Mucosa of stomach (tissue), 1 donor: ENCODE data around the gene MOB4.

ENCODE experiments used
- H3K27me3 ChIP-seq: one replicate; pipeline ENCODE4 v1.7.0; 2013; ENCODE audit warnings: mild to moderate bottlenecking, low read length; ENCODE audit not compliant: control insufficient read depth, insufficient read depth
- H3K36me3 ChIP-seq: one replicate; pipeline ENCODE4 v1.7.0; 2013; ENCODE audit warnings: low read length; ENCODE audit not compliant: control insufficient read depth, insufficient read depth
- H3K4me1 ChIP-seq: one replicate; pipeline ENCODE4 v1.7.0; 2013; ENCODE audit warnings: mild to moderate bottlenecking, low read length; ENCODE audit not compliant: control insufficient read depth, insufficient read depth
- H3K4me3 ChIP-seq: one replicate; pipeline ENCODE4 v1.7.0; 2013; ENCODE audit warnings: low read length
- H3K9ac ChIP-seq: one replicate; pipeline ENCODE4 v1.7.0; 2013; ENCODE audit warnings: mild to moderate bottlenecking, low read length, moderate library complexity
- H3K9me3 ChIP-seq: one replicate; pipeline ENCODE4 v1.7.0; 2013; ENCODE audit warnings: mild to moderate bottlenecking, low read length, moderate library complexity; ENCODE audit not compliant: control insufficient read depth
- donor health status: Pancreatic carcinoma.

MOB4 gene

GRCh38 chr2:197498937-197499593 is 16.8 kb upstream of the MOB4 start:
- Histone ChIP-seq H3K36me3 (no peaks in the 10 kb centered on the region), H3K4me3 (peak overlapping the region; percentile 71), H3K4me1 (peaks cover 9% of the 10 kb centered on the region), H3K9ac (peak overlapping the region; percentile 69), H3K9me3 (no peaks in the 10 kb centered on the region), H3K27me3 (no peaks in the 10 kb centered on the region)

GRCh38 chr2:197499594-197500502 is 16.0 kb upstream of the MOB4 start, which contains the start of the genes HSPD1 and HSPE1:
HSPD1 (minus strand) TSS chr2:197499840; CDS start chr2:197498848, 992 bp downstream.
HSPE1 (plus strand) TSS chr2:197500379; CDS start chr2:197500437, 58 bp downstream.
- Histone ChIP-seq H3K4me1 (peaks cover 9% of the 10 kb centered on the region), H3K36me3 (no peaks in the 10 kb centered on the region), H3K9ac (peak within 1 kb of the TSS; percentile 87)

GRCh38 chr2:197500503-197501131 is 15.2 kb upstream of the MOB4 start:
- H3K9me3 ChIP-seq: no peaks in the 10 kb centered on the region
- H3K27me3 ChIP-seq: no peaks in the 10 kb centered on the region
- H3K36me3 ChIP-seq: no peaks in the 10 kb centered on the region
- peak overlapping the region; percentile 87 for H3K9ac ChIP-seq
- H3K4me1 ChIP-seq: peaks cover 9% of the 10 kb centered on the region
- peak overlapping the region; percentile 57 for H3K4me3 ChIP-seq

More at GRCh38 chr2:197499594-197500502, 16.0 kb upstream of the MOB4 start, which contains the start of the genes HSPD1 and HSPE1:
- Histone ChIP-seq H3K27me3 (no peaks in the 10 kb centered on the region), H3K4me3 (peak within 1 kb of the TSS; percentile 71), H3K9me3 (no peaks in the 10 kb centered on the region)

GRCh38 chr2:197502201-197502600 is 13.7 kb upstream of the MOB4 start:
- no peaks in the 10 kb centered on the region for H3K36me3 ChIP-seq
- H3K27me3 ChIP-seq: no peaks in the 10 kb centered on the region
- H3K9ac ChIP-seq: no peak overlapping the region
- no peak overlapping the region for H3K4me3 ChIP-seq
- no peaks in the 10 kb centered on the region for H3K9me3 ChIP-seq
- peaks cover 9% of the 10 kb centered on the region for H3K4me1 ChIP-seq

- Histone ChIP-seq H3K36me3 (no peaks in the 10 kb centered on the region), H3K9ac (no peak overlapping the region), H3K4me3 (no peak overlapping the region)
These were observed 13.2 kb upstream of the MOB4 start for GRCh38 chr2:197502685-197503084.

GRCh38 chr2:197504000-197504399 is 11.9 kb upstream of the MOB4 start:
- no peaks in the 10 kb centered on the region for H3K36me3 ChIP-seq
- H3K4me3 ChIP-seq: no peak overlapping the region
- H3K9ac ChIP-seq: no peak overlapping the region
- no peaks in the 10 kb centered on the region for H3K27me3 ChIP-seq
- H3K9me3 ChIP-seq: no peaks in the 10 kb centered on the region
- peaks cover 9% of the 10 kb centered on the region for H3K4me1 ChIP-seq

More at GRCh38 chr2:197502685-197503084, 13.2 kb upstream of the MOB4 start:
- H3K9me3 ChIP-seq: no peaks in the 10 kb centered on the region
- no peaks in the 10 kb centered on the region for H3K27me3 ChIP-seq
- H3K4me1 ChIP-seq: peaks cover 9% of the 10 kb centered on the region

GRCh38 chr2:197504512-197504911 is 11.4 kb upstream of the MOB4 start:
- Histone ChIP-seq H3K9ac (no peak overlapping the region), H3K4me3 (no peak overlapping the region), H3K36me3 (no peaks in the 10 kb centered on the region), H3K4me1 (peaks cover 9% of the 10 kb centered on the region), H3K9me3 (no peaks in the 10 kb centered on the region), H3K27me3 (no peaks in the 10 kb centered on the region)

GRCh38 chr2:197506658-197507057 is 9.2 kb upstream of the MOB4 start:
- Histone ChIP-seq H3K36me3 (no peaks in the 10 kb centered on the region), H3K4me1 (peaks cover 9% of the 10 kb centered on the region), H3K9ac (no peak overlapping the region), H3K9me3 (no peaks in the 10 kb centered on the region), H3K27me3 (no peaks in the 10 kb centered on the region), H3K4me3 (no peak overlapping the region)

- H3K4me1 ChIP-seq: peaks cover 6% of the 10 kb centered on the region
- H3K27me3 ChIP-seq: no peaks in the 10 kb centered on the region
- H3K36me3 ChIP-seq: no peaks in the 10 kb centered on the region
- no peak overlapping the region for H3K9ac ChIP-seq
- H3K9me3 ChIP-seq: no peaks in the 10 kb centered on the region
- no peak overlapping the region for H3K4me3 ChIP-seq
These were observed 2.0 kb upstream of the MOB4 start for GRCh38 chr2:197513915-197514314.

- H3K36me3 ChIP-seq: no peaks in the 10 kb centered on the region
- H3K4me1 ChIP-seq: peaks cover 6% of the 10 kb centered on the region
- H3K4me3 ChIP-seq: peak overlapping the region; percentile 99
- no peaks in the 10 kb centered on the region for H3K9me3 ChIP-seq
- H3K27me3 ChIP-seq: no peaks in the 10 kb centered on the region
- peak overlapping the region; percentile 87 for H3K9ac ChIP-seq
These were observed 1.1 kb upstream of the MOB4 start for GRCh38 chr2:197514754-197515153.

GRCh38 chr2:197515315-197515738 is 539 bp upstream of the MOB4 start:
- Histone ChIP-seq H3K4me3 (peak overlapping the region; percentile 99), H3K27me3 (no peaks in the 10 kb centered on the region), H3K9ac (peak overlapping the region; percentile 87), H3K9me3 (no peaks in the 10 kb centered on the region), H3K4me1 (peaks cover 6% of the 10 kb centered on the region), H3K36me3 (no peaks in the 10 kb centered on the region)
